GM13976 (cell line): ENCODE measurements around the gene SIRPA.

Source experiments
- DNase-seq: peaks from one replicate; pipeline ENCODE4 v3.0.0; 2012; ENCODE audit warnings: low spot score
- in situ Hi-C: fragments of 300-500 bp; cut with MboI; formaldehyde crosslinking; loops from one replicate; pipeline ENCODE4 v1.12.0; 2022; ENCODE audit warnings: low sequenced_read_pairs, mixed read lengths, inconsistent platforms; ENCODE audit not compliant: unreplicated experiment
- TF ChIP-seq, protein P1 (sequence below): IDR thresholded peaks from 2 replicates; pipeline ENCODE4 v1.5.1; 2012; ENCODE audit warnings: borderline replicate concordance, mild to moderate bottlenecking; ENCODE audit not compliant: insufficient read depth; ENCODE audit errors: extremely low read depth, missing control alignments, control extremely low read depth

The SIRPA gene

DNA sequence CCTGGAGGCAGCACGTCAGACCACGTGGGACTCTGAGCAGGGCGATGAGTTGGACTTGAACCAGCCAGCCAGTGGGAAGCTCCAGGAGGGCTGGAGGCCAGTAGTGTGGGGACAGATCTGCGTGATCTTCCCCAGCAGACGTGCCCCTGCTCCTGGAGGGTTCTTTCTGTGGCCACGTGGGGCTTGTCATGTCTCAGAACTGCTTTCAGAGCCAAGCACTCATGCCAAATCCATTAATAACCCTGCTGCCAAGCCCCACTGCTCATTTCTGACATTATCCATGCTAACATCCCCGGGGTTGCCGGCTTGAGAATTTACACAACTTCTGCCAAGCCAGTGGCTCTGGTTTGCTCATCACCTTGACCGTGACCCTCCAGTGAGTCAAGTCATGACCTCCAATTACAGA, 38.3 kb downstream of the SIRPA start:
- in situ Hi-C loops = no loop called here

DNA sequence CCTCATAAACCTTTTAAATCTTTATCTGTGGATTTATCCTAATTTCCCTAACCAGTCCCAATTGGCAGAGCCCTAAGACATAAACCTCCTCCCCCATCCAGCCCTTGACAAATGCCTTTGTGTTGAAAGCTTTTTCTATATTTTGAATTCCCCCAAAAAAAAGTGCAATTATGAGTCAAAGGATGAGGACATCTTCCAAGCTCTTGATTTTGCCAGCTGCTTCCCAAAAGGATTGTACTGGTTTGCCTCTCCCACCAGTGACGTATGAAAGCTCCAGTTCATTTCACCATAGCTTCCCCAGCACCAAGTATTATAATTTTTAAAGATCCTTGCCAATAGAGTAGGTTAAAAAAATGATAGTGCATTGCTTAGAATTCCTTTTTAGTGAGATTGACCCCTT, 38.9 kb downstream of the SIRPA start:
- TF ChIP-seq, protein P1, sequence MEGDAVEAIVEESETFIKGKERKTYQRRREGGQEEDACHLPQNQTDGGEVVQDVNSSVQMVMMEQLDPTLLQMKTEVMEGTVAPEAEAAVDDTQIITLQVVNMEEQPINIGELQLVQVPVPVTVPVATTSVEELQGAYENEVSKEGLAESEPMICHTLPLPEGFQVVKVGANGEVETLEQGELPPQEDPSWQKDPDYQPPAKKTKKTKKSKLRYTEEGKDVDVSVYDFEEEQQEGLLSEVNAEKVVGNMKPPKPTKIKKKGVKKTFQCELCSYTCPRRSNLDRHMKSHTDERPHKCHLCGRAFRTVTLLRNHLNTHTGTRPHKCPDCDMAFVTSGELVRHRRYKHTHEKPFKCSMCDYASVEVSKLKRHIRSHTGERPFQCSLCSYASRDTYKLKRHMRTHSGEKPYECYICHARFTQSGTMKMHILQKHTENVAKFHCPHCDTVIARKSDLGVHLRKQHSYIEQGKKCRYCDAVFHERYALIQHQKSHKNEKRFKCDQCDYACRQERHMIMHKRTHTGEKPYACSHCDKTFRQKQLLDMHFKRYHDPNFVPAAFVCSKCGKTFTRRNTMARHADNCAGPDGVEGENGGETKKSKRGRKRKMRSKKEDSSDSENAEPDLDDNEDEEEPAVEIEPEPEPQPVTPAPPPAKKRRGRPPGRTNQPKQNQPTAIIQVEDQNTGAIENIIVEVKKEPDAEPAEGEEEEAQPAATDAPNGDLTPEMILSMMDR = no peak
- DNase-seq = no peak
- in situ Hi-C loops = no loop called here

More for the DNA sequence above, 38.3 kb downstream of the SIRPA start:
- TF ChIP-seq, protein P1 = no peak
- DNase-seq = no peak

DNA sequence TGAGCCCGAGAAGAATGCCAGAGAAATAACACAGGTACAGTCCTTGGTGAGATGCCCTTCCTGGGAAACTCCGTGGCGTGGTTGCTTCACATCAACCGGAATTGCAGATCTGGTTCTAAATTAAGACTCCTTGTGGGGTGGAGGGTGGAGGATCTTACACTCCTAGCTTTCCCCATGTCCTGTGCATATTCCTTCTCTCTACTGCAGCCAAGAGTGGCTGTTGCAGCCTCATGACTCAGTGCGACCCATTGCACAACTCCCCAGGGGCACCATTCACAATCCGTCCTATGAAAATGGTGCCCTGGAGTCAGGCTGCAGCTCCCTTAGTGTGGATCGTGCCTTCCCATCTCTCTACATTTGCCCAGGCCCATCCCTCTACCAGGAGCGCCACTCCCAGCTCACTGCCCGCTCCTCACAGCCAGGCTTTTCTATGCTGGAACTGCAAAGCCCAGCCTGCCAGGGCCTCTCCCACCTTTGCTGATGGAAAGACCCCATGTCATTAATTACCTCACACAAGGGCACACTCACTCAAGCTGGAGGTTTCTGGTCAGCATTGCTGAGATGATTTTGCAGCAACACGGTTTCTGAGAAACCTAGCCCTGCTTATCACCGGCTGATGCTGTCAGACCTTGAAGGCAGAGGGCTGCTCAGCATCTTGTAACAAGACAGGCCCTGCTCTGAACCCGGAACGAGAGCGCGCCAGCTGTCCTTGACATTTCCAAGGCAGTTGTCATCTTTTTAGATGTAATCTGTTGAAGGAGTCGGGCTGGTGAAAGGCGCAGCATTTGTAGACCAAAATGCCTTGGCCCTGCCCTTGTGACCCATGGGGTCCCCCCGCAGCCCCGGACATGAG, 39.7 kb downstream of the SIRPA start:
- DNase-seq = no peak
- in situ Hi-C loops = no loop called here
- TF ChIP-seq, protein P1 = no peak

DNA sequence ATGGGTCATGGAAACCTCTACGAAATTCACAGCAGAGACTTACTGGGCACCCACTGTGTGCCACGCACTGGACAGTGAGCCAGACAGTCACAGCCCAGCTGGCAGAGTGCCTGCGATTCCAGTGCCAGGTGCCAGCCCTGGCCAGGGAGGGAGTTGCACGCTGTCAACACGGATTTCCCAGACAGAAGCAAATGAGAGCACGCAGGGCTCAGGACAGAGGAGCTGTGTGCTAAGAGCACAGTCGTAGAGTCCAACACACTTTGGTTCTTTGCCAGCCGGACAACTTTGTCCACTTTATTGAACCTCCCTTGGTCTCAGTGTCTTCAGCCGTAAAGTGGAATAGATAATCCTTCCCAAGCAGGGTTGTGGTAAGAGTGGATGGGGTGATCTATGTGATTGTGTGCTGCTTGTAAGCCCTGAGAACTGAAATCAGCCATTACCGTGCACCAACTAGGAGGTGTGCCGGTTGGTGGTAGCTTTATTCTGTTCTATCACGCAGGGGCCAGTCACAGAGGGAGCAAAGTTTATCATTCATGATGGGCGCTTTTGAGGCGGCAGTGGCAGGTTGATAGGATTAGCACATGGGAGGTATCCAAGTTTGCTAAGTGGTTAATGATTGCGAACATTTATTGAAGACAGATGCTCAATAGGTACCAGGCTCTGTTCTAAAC, 40.6 kb downstream of the SIRPA start:
- in situ Hi-C loops = no loop called here
- TF ChIP-seq, protein P1 = no peak
- DNase-seq = no peak

DNA sequence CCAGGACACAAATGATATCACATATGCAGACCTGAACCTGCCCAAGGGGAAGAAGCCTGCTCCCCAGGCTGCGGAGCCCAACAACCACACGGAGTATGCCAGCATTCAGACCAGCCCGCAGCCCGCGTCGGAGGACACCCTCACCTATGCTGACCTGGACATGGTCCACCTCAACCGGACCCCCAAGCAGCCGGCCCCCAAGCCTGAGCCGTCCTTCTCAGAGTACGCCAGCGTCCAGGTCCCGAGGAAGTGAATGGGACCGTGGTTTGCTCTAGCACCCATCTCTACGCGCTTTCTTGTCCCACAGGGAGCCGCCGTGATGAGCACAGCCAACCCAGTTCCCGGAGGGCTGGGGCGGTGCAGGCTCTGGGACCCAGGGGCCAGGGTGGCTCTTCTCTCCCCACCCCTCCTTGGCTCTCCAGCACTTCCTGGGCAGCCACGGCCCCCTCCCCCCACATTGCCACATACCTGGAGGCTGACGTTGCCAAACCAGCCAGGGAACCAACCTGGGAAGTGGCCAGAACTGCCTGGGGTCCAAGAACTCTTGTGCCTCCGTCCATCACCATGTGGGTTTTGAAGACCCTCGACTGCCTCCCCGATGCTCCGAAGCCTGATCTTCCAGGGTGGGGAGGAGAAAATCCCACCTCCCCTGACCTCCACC, 42.2 kb downstream of the SIRPA start:
- in situ Hi-C loops = no loop called here
- DNase-seq = no peak
- TF ChIP-seq, protein P1 = no peak

DNA sequence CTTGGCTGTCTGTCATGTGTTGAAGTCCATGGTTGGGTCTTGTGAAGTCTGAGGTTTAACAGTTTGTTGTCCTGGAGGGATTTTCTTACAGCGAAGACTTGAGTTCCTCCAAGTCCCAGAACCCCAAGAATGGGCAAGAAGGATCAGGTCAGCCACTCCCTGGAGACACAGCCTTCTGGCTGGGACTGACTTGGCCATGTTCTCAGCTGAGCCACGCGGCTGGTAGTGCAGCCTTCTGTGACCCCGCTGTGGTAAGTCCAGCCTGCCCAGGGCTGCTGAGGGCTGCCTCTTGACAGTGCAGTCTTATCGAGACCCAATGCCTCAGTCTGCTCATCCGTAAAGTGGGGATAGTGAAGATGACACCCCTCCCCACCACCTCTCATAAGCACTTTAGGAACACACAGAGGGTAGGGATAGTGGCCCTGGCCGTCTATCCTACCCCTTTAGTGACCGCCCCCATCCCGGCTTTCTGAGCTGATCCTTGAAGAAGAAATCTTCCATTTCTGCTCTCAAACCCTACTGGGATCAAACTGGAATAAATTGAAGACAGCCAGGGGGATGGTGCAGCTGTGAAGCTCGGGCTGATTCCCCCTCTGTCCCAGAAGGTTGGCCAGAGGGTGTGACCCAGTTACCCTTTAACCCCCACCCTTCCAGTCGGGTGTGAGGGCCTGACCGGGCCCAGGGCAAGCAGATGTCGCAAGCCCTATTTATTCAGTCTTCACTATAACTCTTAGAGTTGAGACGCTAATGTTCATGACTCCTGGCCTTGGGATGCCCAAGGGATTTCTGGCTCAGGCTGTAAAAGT, 43.5 kb downstream of the SIRPA start:
- in situ Hi-C loops = no loop called here
- TF ChIP-seq, protein P1 = no peak
- no peak for DNase-seq
